ENCODE data around the gene CEP57L1.
"Not testable (repeated sequence)": the region's sequence is repeated elsewhere in the genome, so short reads cannot be mapped to it uniquely, and the experiment has no call there.

CEP57L1 gene

GRCh38 chr6:109179507-109179906 is 84.2 kb downstream of the CEP57L1 start:
- no peak for DNase-seq

- DNase-seq: no peak
These were observed 87.3 kb downstream of the CEP57L1 start for GRCh38 chr6:109182578-109182977.

- DNase-seq: no peak
These were observed 87.9 kb downstream of the CEP57L1 start for GRCh38 chr6:109183109-109183650.

- no peak for DNase-seq
These were observed 89.3 kb downstream of the CEP57L1 start for GRCh38 chr6:109184638-109185037.

GRCh38 chr6:109186012-109186411 is 90.7 kb downstream of the CEP57L1 start:
- DNase-seq: no peak

GRCh38 chr6:109187399-109188114 is 92.2 kb downstream of the CEP57L1 start:
- DNase-seq: peak; percentile 15

- DNase-seq: no peak
These were observed 92.8 kb downstream of the CEP57L1 start for GRCh38 chr6:109188115-109188411.

GRCh38 chr6:109191368-109191767 is 96.1 kb downstream of the CEP57L1 start:
- not testable (repeated sequence) for DNase-seq

- DNase-seq: no peak
These were observed 97.6 kb downstream of the CEP57L1 start for GRCh38 chr6:109192865-109193264.

- no peak for DNase-seq
These were observed 99.6 kb downstream of the CEP57L1 start for GRCh38 chr6:109194880-109195279.

- DNase-seq: no peak
These were observed 101.8 kb downstream of the CEP57L1 start for GRCh38 chr6:109197061-109197460.

- no peak for DNase-seq
These were observed 107.3 kb downstream of the CEP57L1 start for GRCh38 chr6:109202409-109203264.

- DNase-seq: no peak
These were observed 109.2 kb downstream of the CEP57L1 start for GRCh38 chr6:109204511-109204910.

- no peak for DNase-seq
These were observed 117.4 kb downstream of the CEP57L1 start for GRCh38 chr6:109212683-109213082.
